GM12873 (cell line): ENCODE data around the gene WDR53.
A peak's percentile ranks its signal among the peaks of the same experiment; 100 is the strongest.

Experiments
- TF ChIP-seq, protein P1 (sequence below): IDR thresholded peaks from 2 replicates; pipeline ENCODE4 v1.5.1; 2012; ENCODE audit warnings: low read depth, mild to moderate bottlenecking, moderate library complexity, low read length, control low read depth; ENCODE audit not compliant: insufficient read depth; ENCODE audit errors: missing control alignments

WDR53 gene

GRCh38 chr3:196533260-196533681 lies 35.1 kb downstream of the WDR53 start:
- TF ChIP-seq, protein P1, sequence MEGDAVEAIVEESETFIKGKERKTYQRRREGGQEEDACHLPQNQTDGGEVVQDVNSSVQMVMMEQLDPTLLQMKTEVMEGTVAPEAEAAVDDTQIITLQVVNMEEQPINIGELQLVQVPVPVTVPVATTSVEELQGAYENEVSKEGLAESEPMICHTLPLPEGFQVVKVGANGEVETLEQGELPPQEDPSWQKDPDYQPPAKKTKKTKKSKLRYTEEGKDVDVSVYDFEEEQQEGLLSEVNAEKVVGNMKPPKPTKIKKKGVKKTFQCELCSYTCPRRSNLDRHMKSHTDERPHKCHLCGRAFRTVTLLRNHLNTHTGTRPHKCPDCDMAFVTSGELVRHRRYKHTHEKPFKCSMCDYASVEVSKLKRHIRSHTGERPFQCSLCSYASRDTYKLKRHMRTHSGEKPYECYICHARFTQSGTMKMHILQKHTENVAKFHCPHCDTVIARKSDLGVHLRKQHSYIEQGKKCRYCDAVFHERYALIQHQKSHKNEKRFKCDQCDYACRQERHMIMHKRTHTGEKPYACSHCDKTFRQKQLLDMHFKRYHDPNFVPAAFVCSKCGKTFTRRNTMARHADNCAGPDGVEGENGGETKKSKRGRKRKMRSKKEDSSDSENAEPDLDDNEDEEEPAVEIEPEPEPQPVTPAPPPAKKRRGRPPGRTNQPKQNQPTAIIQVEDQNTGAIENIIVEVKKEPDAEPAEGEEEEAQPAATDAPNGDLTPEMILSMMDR: no peak

- TF ChIP-seq, protein P1: no peak
Observed at GRCh38 chr3:196531418-196531817, 36.9 kb downstream of the WDR53 start.

DNA sequence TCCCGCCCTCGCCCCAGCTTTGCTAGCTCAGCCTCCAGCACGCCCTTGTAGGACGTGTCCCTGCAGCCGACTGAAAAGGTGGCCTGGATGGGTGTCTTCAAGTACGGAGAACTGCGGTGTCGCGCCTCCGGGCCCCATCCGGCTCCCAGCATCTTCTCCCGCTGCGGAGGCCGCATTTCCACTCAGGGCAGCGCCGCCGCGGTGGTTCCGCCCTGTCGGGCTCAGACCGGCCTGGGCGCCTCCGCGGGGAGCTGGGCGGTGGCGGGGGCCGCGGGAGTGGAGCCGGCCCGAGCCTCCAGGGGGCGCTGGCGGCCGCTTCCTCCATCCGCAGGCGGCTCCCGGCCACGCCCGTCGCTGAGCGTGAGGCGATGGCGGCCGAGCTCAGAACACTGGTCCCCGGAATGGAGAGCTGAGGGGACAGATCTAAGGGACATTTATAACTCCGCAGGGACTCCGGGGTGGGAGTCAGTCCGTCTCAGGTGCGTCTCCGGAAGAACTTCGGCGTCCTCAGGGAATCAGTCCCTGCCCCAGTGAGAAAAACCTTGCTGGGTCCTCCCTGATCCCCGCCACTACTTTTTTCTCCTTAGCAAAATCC lies 39.6 kb downstream of the WDR53 start:
- TF ChIP-seq, protein P1: peak; percentile 80

DNA sequence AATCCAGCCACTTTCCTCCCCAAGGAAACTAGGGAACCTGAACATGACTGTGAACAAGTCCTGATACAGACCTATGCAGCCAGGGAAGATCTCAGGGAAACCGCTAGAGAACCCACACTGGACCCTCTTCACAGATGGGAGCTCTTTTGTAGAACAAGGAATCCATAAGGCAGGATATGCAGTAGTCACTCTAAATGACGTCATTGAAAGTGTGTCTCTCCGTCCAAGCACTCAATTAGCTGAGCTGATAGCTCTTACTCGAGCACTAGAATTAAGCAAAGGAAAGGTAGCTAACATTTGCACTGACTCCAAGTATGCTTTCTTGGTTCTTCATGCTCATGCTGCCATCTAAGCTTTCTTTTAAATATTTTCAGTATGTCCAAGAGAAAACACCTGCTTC lies 43.2 kb downstream of the WDR53 start:
- TF ChIP-seq, protein P1: no peak

- TF ChIP-seq, protein P1: peak; percentile 23
Observed at GRCh38 chr3:196524527-196524926, 43.8 kb downstream of the WDR53 start.

DNA sequence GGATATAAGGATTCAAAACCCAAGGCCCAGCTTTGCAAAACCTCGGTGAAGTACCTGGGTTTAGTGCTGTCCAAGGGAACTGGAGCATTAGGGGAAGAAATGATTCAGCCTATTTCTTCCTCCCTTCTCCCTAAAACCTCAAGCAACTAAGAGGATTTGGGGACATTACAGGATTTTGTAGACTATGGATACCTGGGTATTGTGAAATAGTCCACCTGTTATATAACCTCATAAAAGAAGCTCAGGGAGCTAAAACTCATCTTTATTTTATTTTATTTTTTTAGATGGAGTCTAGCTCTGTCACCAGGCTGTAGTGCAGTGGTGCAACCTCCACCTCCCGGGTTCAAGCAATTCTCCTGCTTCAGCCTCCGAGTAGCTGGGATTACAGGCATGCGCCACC lies 44.5 kb downstream of the WDR53 start:
- TF ChIP-seq, protein P1: no peak

DNA sequence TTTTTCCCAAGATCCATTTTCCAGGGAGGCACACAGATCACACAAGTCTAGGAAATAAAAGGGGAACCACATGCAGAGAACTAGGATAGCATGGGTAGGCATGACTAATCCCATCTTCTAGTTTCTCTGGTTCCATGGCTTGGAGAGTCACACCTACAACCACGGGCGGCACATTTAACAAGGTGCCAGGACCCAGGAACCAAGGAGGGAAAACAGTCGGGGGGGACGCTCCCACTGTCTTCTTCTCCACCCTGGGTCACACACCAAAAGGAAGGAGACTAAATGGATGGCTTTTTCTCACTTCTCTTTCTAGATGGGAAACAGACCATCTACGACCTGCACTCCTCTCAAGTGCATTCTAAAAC lies 48.7 kb downstream of the WDR53 start:
- TF ChIP-seq, protein P1: no peak
